ENCODE results near the gene OR1C1. TPM values are rescaled to one million over a fixed set of nuclear protein-coding genes. Genes with fewer than 3 reads are reported as not detected.
"Not testable (repeated sequence)": the region's sequence is repeated elsewhere in the genome, so short reads cannot be mapped to it uniquely, and the experiment has no call there.

The OR1C1 gene, protein sequence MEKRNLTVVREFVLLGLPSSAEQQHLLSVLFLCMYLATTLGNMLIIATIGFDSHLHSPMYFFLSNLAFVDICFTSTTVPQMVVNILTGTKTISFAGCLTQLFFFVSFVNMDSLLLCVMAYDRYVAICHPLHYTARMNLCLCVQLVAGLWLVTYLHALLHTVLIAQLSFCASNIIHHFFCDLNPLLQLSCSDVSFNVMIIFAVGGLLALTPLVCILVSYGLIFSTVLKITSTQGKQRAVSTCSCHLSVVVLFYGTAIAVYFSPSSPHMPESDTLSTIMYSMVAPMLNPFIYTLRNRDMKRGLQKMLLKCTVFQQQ
- not detected for total RNA-seq

GRCh38 chr1:247760456-247760855, at the start of gene OR1C1:
OR1C1 (minus strand) TSS chr1:247760556; CDS start chr1:247758406, 2,150 bp downstream.
- no peak for ATAC-seq (ENCODE audit: low read depth)
- no peaks in the 10 kb centered on the region for H3K4me1 Mint-ChIP-seq
- no peak within 1 kb of the TSS for H3K4me3 Mint-ChIP-seq
- no peak within 1 kb of the TSS for H3K27ac Mint-ChIP-seq
- H3K27me3 Mint-ChIP-seq, result no peaks in the 10 kb centered on the region
- no peaks in the 10 kb centered on the region for H3K36me3 Mint-ChIP-seq
- no peaks in the 10 kb centered on the region for H3K9me3 Mint-ChIP-seq
- DNase-seq, result no peak
- POLR2A ChIA-PET, result no interaction called here

GRCh38 chr1:247797518-247797917, 37.2 kb upstream of the OR1C1 start:
- no peak for DNase-seq
- H3K9me3 Mint-ChIP-seq, result peaks cover 1% of the 10 kb centered on the region
- POLR2A ChIA-PET, result no interaction called here
- ATAC-seq (ENCODE audit: low read depth), result no peak
- no peak overlapping the region for H3K4me3 Mint-ChIP-seq
- H3K4me1 Mint-ChIP-seq, result no peaks in the 10 kb centered on the region
- no peak overlapping the region for H3K27ac Mint-ChIP-seq
- H3K36me3 Mint-ChIP-seq, result no peaks in the 10 kb centered on the region
- H3K27me3 Mint-ChIP-seq, result no peaks in the 10 kb centered on the region

DNA sequence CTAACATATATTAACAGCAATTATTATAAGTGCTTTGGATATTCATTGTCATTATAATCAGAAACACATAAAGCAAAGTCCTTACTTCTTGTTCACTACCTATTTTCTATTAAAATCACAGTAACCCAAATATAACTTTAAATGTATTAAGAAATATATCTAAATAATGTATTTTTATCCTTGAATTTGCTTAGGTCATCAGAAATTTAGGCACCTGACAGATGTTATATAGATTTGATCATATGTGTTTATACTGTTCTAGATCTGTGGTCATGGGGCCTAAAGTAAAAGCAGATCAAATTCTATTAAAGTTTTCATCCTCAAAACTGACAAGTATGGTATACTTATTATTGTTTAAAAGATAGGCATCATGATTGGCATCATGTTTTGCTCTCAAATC, 9.2 kb upstream of the OR1C1 start:
- ATAC-seq (ENCODE audit: low read depth), result no peak
- no peak for DNase-seq
- no peaks in the 10 kb centered on the region for H3K27me3 Mint-ChIP-seq
- H3K27ac Mint-ChIP-seq, result no peak overlapping the region
- H3K9me3 Mint-ChIP-seq, result no peaks in the 10 kb centered on the region
- H3K36me3 Mint-ChIP-seq, result no peaks in the 10 kb centered on the region
- no peaks in the 10 kb centered on the region for H3K4me1 Mint-ChIP-seq
- POLR2A ChIA-PET, result no interaction called here
- no peak overlapping the region for H3K4me3 Mint-ChIP-seq

DNA sequence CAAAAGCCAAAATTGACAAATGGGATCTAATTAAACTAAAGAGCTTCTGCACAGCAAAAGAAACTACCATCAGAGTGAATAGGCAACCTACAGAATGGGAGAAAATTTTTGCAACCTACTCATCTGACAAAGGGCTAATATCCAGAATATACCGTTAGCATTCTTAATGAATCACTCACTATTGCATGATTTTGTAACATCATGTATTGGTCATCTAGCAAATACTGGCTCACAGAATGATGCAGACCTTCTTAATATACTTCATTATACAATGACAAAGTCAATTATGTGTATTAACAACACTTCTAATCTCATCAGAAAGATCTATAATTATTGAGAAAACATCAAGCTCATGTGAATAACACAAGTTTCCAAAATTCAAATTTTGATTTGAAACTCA, 6.0 kb downstream of the OR1C1 start:
- POLR2A ChIA-PET; H3K27me3 Mint-ChIP-seq; H3K36me3 Mint-ChIP-seq; H3K4me1 Mint-ChIP-seq; DNase-seq; H3K9me3 Mint-ChIP-seq; H3K27ac Mint-ChIP-seq; ATAC-seq (ENCODE audit: low read depth); H3K4me3 Mint-ChIP-seq: not testable (repeated sequence)

DNA sequence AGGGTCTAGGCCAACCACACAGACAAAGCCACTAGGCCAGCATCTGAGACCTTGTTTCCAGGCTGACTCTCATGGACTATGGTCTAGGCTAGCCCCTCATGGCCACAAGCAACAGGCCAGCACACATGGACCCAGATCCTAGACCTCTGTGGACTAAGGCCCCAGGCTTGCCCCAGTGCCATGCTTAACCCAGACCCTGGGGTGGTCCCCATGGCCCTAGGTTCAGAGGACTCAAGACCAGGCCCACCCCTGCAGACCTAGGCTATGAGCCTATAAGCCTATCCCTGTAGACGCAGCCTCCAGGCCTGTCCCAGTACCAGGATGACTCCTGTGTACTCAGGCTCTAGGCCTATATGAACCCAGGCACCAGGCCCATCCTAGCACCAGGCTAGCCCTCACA, 10.5 kb downstream of the OR1C1 start:
- H3K27ac Mint-ChIP-seq, result no peak overlapping the region

GRCh38 chr1:247748041-247748440, 12.3 kb downstream of the OR1C1 start, which contains the start of gene OR14A2:
OR14A2 (minus strand) TSS chr1:247748141.
- Mint-ChIP-seq H3K27ac (no peak within 1 kb of the TSS), H3K9me3 (peaks cover 3% of the 10 kb centered on the region), H3K4me1 (no peaks in the 10 kb centered on the region), H3K36me3 (no peaks in the 10 kb centered on the region), H3K27me3 (no peaks in the 10 kb centered on the region), H3K4me3 (no peak within 1 kb of the TSS)
- DNase-seq (no peak), ATAC-seq (ENCODE audit: low read depth) (no peak)
- POLR2A ChIA-PET, result no interaction called here

More for the DNA sequence above, 10.5 kb downstream of the OR1C1 start:
- H3K4me1 Mint-ChIP-seq, result no peaks in the 10 kb centered on the region
- H3K36me3 Mint-ChIP-seq, result no peaks in the 10 kb centered on the region
- no peak overlapping the region for H3K4me3 Mint-ChIP-seq
- POLR2A ChIA-PET, result no interaction called here
- no peak for ATAC-seq (ENCODE audit: low read depth)
- no peaks in the 10 kb centered on the region for H3K27me3 Mint-ChIP-seq
- DNase-seq, result no peak
- H3K9me3 Mint-ChIP-seq, result peaks cover 3% of the 10 kb centered on the region

GRCh38 chr1:247747616-247748015, 12.7 kb downstream of the OR1C1 start:
- H3K36me3 Mint-ChIP-seq, result no peaks in the 10 kb centered on the region
- no peak overlapping the region for H3K27ac Mint-ChIP-seq
- peaks cover 3% of the 10 kb centered on the region for H3K9me3 Mint-ChIP-seq
- no peak overlapping the region for H3K4me3 Mint-ChIP-seq
- ATAC-seq (ENCODE audit: low read depth), result no peak
- POLR2A ChIA-PET, result no interaction called here
- DNase-seq, result no peak
- no peaks in the 10 kb centered on the region for H3K27me3 Mint-ChIP-seq
- no peaks in the 10 kb centered on the region for H3K4me1 Mint-ChIP-seq

GRCh38 chr1:247746391-247746935, 13.9 kb downstream of the OR1C1 start:
- Mint-ChIP-seq H3K9me3 (peaks cover 3% of the 10 kb centered on the region), H3K27me3 (no peaks in the 10 kb centered on the region), H3K27ac (no peak overlapping the region), H3K4me1 (no peaks in the 10 kb centered on the region), H3K4me3 (no peak overlapping the region), H3K36me3 (no peaks in the 10 kb centered on the region)
- ATAC-seq (ENCODE audit: low read depth) (no peak), DNase-seq (no peak)
- POLR2A ChIA-PET, result no interaction called here

GRCh38 chr1:247742215-247742760, 18.1 kb downstream of the OR1C1 start:
- POLR2A ChIA-PET; H3K4me1 Mint-ChIP-seq; H3K9me3 Mint-ChIP-seq; H3K36me3 Mint-ChIP-seq; H3K4me3 Mint-ChIP-seq; H3K27ac Mint-ChIP-seq; H3K27me3 Mint-ChIP-seq; DNase-seq; ATAC-seq (ENCODE audit: low read depth): not testable (repeated sequence)

DNA sequence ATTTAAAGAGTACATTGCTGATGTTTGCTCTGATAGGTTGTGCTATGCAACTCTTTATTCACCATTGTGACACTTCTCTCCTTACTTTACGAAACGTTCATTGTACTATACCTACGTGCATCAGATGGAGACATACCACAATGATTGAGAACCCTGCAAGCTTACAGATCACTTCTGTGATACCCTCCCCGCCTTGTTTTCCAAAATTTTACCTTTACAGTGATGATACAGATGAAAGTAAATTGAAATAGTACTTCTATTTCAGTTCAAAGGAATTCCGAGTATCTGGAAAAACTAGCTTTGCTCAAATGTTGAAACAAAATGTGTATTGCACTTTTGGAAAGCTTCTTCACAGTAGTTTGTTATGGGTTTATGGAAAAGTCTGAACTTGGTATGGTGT, 18.6 kb downstream of the OR1C1 start:
- Mint-ChIP-seq H3K27ac (no peak overlapping the region), H3K9me3 (no peaks in the 10 kb centered on the region), H3K4me3 (no peak overlapping the region), H3K27me3 (no peaks in the 10 kb centered on the region), H3K4me1 (no peaks in the 10 kb centered on the region), H3K36me3 (no peaks in the 10 kb centered on the region)
- DNase-seq (no peak), ATAC-seq (ENCODE audit: low read depth) (no peak)
- POLR2A ChIA-PET, result no interaction called here

DNA sequence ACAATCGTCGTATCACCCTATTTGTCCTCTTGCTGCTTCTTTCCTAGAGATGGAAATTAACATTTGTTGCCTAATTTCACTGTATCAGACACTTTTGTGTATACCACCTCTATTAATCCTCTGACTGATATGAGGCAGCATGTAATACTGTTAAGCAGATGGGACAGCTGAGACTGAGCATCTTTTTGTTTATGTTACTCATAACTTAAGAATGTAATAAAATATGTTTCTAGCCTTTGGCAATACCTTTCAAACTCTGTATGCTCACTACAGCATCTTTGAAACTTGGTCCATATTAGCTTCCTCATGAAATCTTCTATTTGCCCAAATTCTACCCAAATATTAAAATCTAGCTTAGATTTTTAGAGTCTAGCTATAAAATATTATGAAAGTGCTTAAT, 19.6 kb downstream of the OR1C1 start:
- Mint-ChIP-seq H3K27me3 (no peaks in the 10 kb centered on the region), H3K9me3 (no peaks in the 10 kb centered on the region), H3K4me1 (no peaks in the 10 kb centered on the region), H3K27ac (no peak overlapping the region), H3K4me3 (no peak overlapping the region), H3K36me3 (no peaks in the 10 kb centered on the region)
- DNase-seq (no peak), ATAC-seq (ENCODE audit: low read depth) (no peak)
- POLR2A ChIA-PET, result no interaction called here

DNA sequence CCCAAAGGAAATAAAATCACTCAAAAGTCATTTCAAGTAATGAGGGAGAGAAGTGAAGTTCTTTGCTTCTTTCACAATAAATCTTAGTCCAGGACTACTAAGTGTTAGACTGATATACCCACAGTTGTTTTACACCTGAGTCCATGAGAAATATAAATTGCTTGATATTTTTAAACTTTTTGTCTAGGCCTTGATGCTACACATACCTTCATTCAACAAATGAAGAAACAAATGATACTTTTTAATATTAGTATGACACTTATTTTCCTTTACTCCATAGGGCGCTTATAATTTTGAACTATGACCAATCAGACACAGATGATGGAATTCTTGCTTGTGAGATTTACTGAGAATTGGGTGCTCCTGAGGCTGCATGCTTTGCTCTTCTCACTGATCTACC, 22.0 kb downstream of the OR1C1 start, which contains the start of gene OR14K1:
Gene OR14K1 (plus strand): TSS at position 301 of the 400 bp plus-strand sequence. CDS start 0 bp downstream, at position 301.
- POLR2A ChIA-PET, result no interaction called here
- DNase-seq (no peak), ATAC-seq (ENCODE audit: low read depth) (no peak)
- Mint-ChIP-seq H3K4me1 (no peaks in the 10 kb centered on the region), H3K4me3 (no peak within 1 kb of the TSS), H3K9me3 (no peaks in the 10 kb centered on the region), H3K27me3 (no peaks in the 10 kb centered on the region), H3K36me3 (no peaks in the 10 kb centered on the region), H3K27ac (no peak within 1 kb of the TSS)

- Mint-ChIP-seq H3K27me3 (no peaks in the 10 kb centered on the region), H3K27ac (no peak overlapping the region), H3K4me3 (no peak overlapping the region), H3K4me1 (no peaks in the 10 kb centered on the region), H3K9me3 (no peaks in the 10 kb centered on the region), H3K36me3 (no peaks in the 10 kb centered on the region)
- POLR2A ChIA-PET, result no interaction called here
- no peak for DNase-seq
- ATAC-seq (ENCODE audit: low read depth), result no peak
Measured at GRCh38 chr1:247721222-247721621, 39.1 kb downstream of the OR1C1 start.

- Mint-ChIP-seq H3K27ac (no peak within 1 kb of the TSS), H3K4me3 (no peak within 1 kb of the TSS), H3K4me1 (no peaks in the 10 kb centered on the region), H3K36me3 (no peaks in the 10 kb centered on the region), H3K9me3 (no peaks in the 10 kb centered on the region), H3K27me3 (no peaks in the 10 kb centered on the region)
- no peak for ATAC-seq (ENCODE audit: low read depth)
- DNase-seq, result no peak
- POLR2A ChIA-PET, result no interaction called here
Measured at GRCh38 chr1:247716546-247716945, 43.8 kb downstream of the OR1C1 start, which contains the start of gene OR6F1. OR6F1 (minus strand) TSS chr1:247716646; CDS start chr1:247712755, 3,891 bp downstream.
